K562 (cell line): ENCODE measurements around the gene CTBS. TPM values are rescaled to one million over a fixed set of nuclear protein-coding genes. Genes with fewer than 3 reads are reported as not detected.

Source experiments
- BRD4 ChIP-seq: fragments of 200-600 bp; sonication (generic); IDR thresholded peaks from 2 replicates; pipeline ENCODE4 v1.6.1; 2017; ENCODE audit warnings: inconsistent platforms
- CBX3 ChIP-seq, 2 experiments: IDR thresholded peaks; 1 replicate in 1 of 2; 2 replicates in 1 of 2; pipeline ENCODE4 v1.6.1; 2012; ENCODE audit warnings: inconsistent platforms in 2 of 2, low read length in 2 of 2, borderline replicate concordance in 1 of 2, control low read depth in 1 of 2
- FOS ChIP-seq: IDR thresholded peaks from 3 replicates; pipeline ENCODE4 v1.6.1; 2011; ENCODE audit not compliant: insufficient read length; ENCODE audit errors: extremely low read depth
- FOXM1 ChIP-seq, 2 experiments: fragments of 450-650 bp in 1 of 2; sonication (generic) in 1 of 2; formaldehyde crosslinking in 1 of 2; IDR thresholded peaks; 2 replicates each; pipeline versions ENCODE4 v1.6.1 to v1.9.0; 2017 to 2022; ENCODE audit warnings: low read depth in 2 of 2, mild to moderate bottlenecking in 2 of 2, missing genetic modification reagents in 1 of 2, moderate library complexity in 1 of 2
- HNRNPLL ChIP-seq: fragments of 200-400 bp; formaldehyde crosslinking; IDR thresholded peaks from 2 replicates; pipeline ENCODE4 v1.6.1; 2017; ENCODE audit warnings: low read length, low read depth, mild to moderate bottlenecking; ENCODE audit not compliant: poor library complexity, severe bottlenecking
- KDM1A ChIP-seq, 2 experiments: fragments of 450-650 bp; IDR thresholded peaks; 2 replicates each; pipeline ENCODE4 v1.6.1; 2016; ENCODE audit warnings: mild to moderate bottlenecking in 2 of 2
- MAZ ChIP-seq, 2 experiments: fragments of 450-650 bp in 1 of 2; sonication (generic) in 1 of 2; formaldehyde crosslinking; IDR thresholded peaks in 1 of 2; conservative IDR thresholded peaks in 1 of 2; 2 replicates each; pipeline versions ENCODE4 v1.4.0 to v1.5.0; 2020; ENCODE audit warnings: mild to moderate bottlenecking in 1 of 2, missing genetic modification reagents in 1 of 2
- MCM2 ChIP-seq: fragments of 450-650 bp; IDR thresholded peaks from 2 replicates; pipeline ENCODE4 v1.6.1; 2017; ENCODE audit warnings: low read depth, mild to moderate bottlenecking
- MEIS2 ChIP-seq: fragments of 450-650 bp; IDR thresholded peaks from 2 replicates; pipeline ENCODE4 v1.6.1; 2014; ENCODE audit warnings: mild to moderate bottlenecking; ENCODE audit not compliant: partially characterized antibody
- PCBP2 ChIP-seq: fragments of 200-400 bp; formaldehyde crosslinking; IDR thresholded peaks from 2 replicates; pipeline ENCODE4 v1.6.1; 2018; ENCODE audit warnings: low read length, low read depth, mild to moderate bottlenecking, moderate library complexity; ENCODE audit not compliant: poor library complexity, severe bottlenecking
- POLR2H ChIP-seq: IDR thresholded peaks from 2 replicates; pipeline ENCODE4 v1.6.1; 2016; ENCODE audit warnings: missing genetic modification characterization, low read depth, mild to moderate bottlenecking, control low read depth, missing compliant biosample characterization, moderate library complexity
- RBBP5 ChIP-seq: fragments of 200-600 bp; sonication (generic); IDR thresholded peaks from 2 replicates; pipeline ENCODE4 v1.6.1; 2012; ENCODE audit warnings: borderline replicate concordance, mild to moderate bottlenecking, low read length, control low read depth, inconsistent platforms; ENCODE audit not compliant: insufficient read depth, poor library complexity, severe bottlenecking
- RFX5 ChIP-seq: IDR thresholded peaks from 2 replicates; pipeline ENCODE4 v1.6.1; 2011; ENCODE audit warnings: low read depth, mild to moderate bottlenecking, improper control_type of control experiment, low read length
- SMARCB1 ChIP-seq: IDR thresholded peaks from 2 replicates; pipeline ENCODE4 v1.6.1; 2011; ENCODE audit warnings: improper control_type of control experiment, low read depth; ENCODE audit not compliant: insufficient read length
- TBL1XR1 ChIP-seq, 2 experiments: IDR thresholded peaks; 2 replicates each; pipeline ENCODE4 v1.6.1; 2012; ENCODE audit warnings: improper control_type of control experiment in 2 of 2, low read length in 2 of 2, mild to moderate bottlenecking in 1 of 2
- TBP ChIP-seq: optimal IDR thresholded peaks from 2 replicates; pipeline ENCODE3; 2011; ENCODE audit warnings: low read depth, low read length, improper control_type of control experiment
- TCF3 ChIP-seq: sonication (generic); formaldehyde crosslinking; IDR thresholded peaks from 2 replicates; pipeline ENCODE4 v1.4.0; 2020; ENCODE audit warnings: mild to moderate bottlenecking, missing genetic modification reagents
- ZHX1 ChIP-seq: fragments of 150-350 bp; conservative IDR thresholded peaks from 2 replicates; pipeline ENCODE4 v1.6.1; 2014; ENCODE audit warnings: low read length
- ZNF232 ChIP-seq: sonication (generic); formaldehyde crosslinking; IDR thresholded peaks from 2 replicates; pipeline ENCODE4 v1.8.0; 2022; ENCODE audit warnings: mild to moderate bottlenecking, missing genetic modification reagents
- ZNF436 ChIP-seq: fragments of 250-450, 450-650 bp; sonication (Bioruptor Pico); formaldehyde crosslinking; IDR thresholded peaks from 2 replicates; pipeline ENCODE4 v1.7.0; 2020; ENCODE audit warnings: mild to moderate bottlenecking
- ZNF764 ChIP-seq: fragments of 250-450 bp; sonication (Bioruptor Pico); IDR thresholded peaks from 2 replicates; pipeline ENCODE4 v1.4.0; 2020; ENCODE audit warnings: low read depth, mild to moderate bottlenecking, moderate library complexity
- polyA plus RNA-seq, 8 experiments: library from polyadenylated mRNA; depleted of rRNA in 4 of 8; stranded (reverse) in 5 of 8; unstranded in 3 of 8; fragments of >200 nt; fragmentation: Nextera tagmentation in 2 of 8; fragmentation: Illumina TruSeq in 1 of 8; extraction: Ambion mirVana in 2 of 8; extraction: Trizol in 1 of 8; gene quantifications; 2 replicates each; pipeline versions ENCODE4 v1.2.1 to v1.2.3, GENCODE V29; 2011 to 2014; ENCODE audit warnings: inconsistent platforms in 1 of 8, missing spikeins in 1 of 8
- total RNA-seq, 7 experiments: library from RNA; depleted of rRNA in 6 of 7; stranded (reverse); fragments of >200 nt in 6 of 7; fragmentation: Illumina TruSeq in 2 of 7; extraction: Trizol in 2 of 7; gene quantifications; 2 replicates each; pipeline versions ENCODE4 v1.2.1 to v1.2.3, GENCODE V29; 2011 to 2021; ENCODE audit warnings: low replicate concordance in 1 of 7
- TF ChIP-seq, protein P1 (sequence below): IDR thresholded peaks from 2 replicates; pipeline ENCODE4 v1.6.1; 2014; ENCODE audit warnings: antibody characterized with exemption

The CTBS gene
- total and polyA plus RNA-seq, 9 of the 15 experiments (the other 6 are each of a cell fraction or from before 2014, with no cell fraction given), result 3.0 to 19.8 (median 9.9) TPM

- TF ChIP-seq MAZ (CRISPR knock-in tag; conservative IDR thresholded peaks at IDR 0.05 in 1 of 2, IDR thresholded peaks at IDR 0.05 in 1 of 2) (peak; percentile 84 to 92), MEIS2 (peak; percentile 87), ZNF232 (no peak), KDM1A (IDR thresholded peaks at IDR 0.05) (peak; percentile 9 to 35; a peak in 1 of 4 replicates), ZNF764 (CRISPR knock-in tag) (no peak), ZNF436 (CRISPR knock-in tag) (0 out of 2 replicates have a peak, but pooled peaks have one; percentile 24), FOXM1 (IDR thresholded peaks at IDR 0.05; ENCODE audit: low read depth) (no peak), FOXM1 (CRISPR knock-in tag; IDR thresholded peaks at IDR 0.05; ENCODE audit: low read depth) (peak; percentile 34; the same call in 1 of the 2 replicates), SMARCB1 (no peak), TBP (peak; percentile 86), ZHX1 (0 out of 2 replicates have a peak, but pooled peaks have one; percentile 49), PCBP2 (no peak), TBL1XR1 (IDR thresholded peaks at IDR 0.05; ENCODE audit: low read length in 2 of 2) (peak; percentile 14 to 17; a peak in 2 of 4 replicates), TCF3 (CRISPR knock-in tag) (peak; percentile 61), MCM2 (no peak), RBBP5 (peak; percentile 89), BRD4 (0 out of 2 replicates have a peak, but pooled peaks have one; percentile 27), CBX3 (IDR thresholded peaks at IDR 0.05; ENCODE audit: borderline replicate concordance in 1 of 2, low read length in 2 of 2) (peak in 1 of 2 experiments; percentile 26; a peak in 1 of 3 replicates), FOS (peak; percentile 57), POLR2H (peak; percentile 91), HNRNPLL (peak; percentile 83), RFX5 (no peak)
- TF ChIP-seq, protein P1, sequence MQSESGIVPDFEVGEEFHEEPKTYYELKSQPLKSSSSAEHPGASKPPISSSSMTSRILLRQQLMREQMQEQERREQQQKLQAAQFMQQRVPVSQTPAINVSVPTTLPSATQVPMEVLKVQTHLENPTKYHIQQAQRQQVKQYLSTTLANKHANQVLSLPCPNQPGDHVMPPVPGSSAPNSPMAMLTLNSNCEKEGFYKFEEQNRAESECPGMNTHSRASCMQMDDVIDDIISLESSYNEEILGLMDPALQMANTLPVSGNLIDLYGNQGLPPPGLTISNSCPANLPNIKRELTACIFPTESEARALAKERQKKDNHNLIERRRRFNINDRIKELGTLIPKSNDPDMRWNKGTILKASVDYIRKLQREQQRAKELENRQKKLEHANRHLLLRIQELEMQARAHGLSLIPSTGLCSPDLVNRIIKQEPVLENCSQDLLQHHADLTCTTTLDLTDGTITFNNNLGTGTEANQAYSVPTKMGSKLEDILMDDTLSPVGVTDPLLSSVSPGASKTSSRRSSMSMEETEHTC, result peak; percentile 55
Observed at GRCh38 chr1:84506002-84506728, 68.1 kb downstream of the CTBS start, which contains the start of the genes GNG5 and SPATA1 (continued).
